Measurements from ENCODE around the gene RXFP1.

RXFP1 gene

DNA sequence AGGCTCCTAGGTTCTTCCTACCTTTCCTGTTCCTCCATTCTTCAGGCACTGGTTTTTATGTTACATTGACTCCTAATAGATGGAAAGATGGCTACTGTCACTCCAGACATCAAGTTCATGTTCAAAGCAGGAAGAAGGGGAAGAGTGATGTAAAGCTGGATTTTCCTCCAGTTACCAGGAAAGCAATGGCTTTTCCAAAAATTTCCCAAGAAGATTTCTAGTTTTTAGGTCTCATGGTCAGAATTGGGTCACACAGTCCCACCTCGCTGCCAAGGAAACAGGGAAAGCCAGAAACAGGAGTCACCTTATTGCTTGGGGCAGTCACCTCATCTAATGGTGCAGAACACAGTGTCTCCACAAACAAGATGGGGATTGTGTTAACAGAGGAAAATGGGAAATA, 21.5 kb downstream of the RXFP1 start:
- no peak for DNase-seq

- DNase-seq: no peak
Observed at GRCh38 chr4:158544141-158544540, 22.5 kb downstream of the RXFP1 start.

GRCh38 chr4:158553364-158553763, 31.7 kb downstream of the RXFP1 start:
- DNase-seq: no peak

GRCh38 chr4:158560284-158560683, 38.6 kb downstream of the RXFP1 start:
- DNase-seq: no peak

DNA sequence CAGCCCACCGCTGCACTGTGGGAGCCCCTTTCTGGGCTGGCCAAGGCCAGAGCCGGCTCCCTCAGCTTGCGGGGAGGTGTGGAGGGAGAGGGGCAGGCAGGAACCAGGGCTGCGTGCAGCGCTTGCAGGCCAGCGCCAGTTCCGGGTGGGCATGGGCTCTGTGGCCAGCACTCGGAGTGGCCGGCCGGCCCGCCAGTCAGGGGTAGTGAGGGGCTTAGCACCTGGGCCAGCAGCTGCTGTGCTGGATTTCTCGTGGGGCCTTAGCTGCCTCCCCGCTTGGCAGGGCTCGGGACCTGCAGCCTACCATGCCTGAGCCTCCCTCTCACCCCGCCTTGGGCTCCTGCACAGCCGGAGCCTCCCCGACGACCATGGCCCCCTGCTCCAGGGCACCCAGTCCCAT, 45.2 kb downstream of the RXFP1 start:
- no peak for DNase-seq

DNA sequence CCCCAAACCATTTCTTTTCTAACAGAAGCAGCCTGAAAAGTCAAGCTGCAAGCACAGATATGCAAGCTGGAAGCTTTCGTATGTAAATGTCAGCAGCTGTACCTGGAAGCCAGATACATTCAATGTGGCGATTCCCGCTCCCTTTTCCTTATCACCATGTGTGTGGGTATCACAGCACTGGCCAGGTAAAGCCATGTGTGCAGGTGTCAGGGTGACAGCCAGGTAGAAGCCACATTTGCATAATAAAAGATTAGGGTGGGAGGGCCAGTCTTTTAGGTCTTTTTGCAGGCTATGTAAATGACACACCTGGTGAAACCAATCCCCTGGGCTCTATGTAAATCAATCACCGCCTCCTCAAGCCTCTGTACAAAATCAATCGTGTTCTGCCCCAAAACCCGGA, 50.1 kb downstream of the RXFP1 start:
- no peak for DNase-seq

GRCh38 chr4:158572608-158573007, 50.9 kb downstream of the RXFP1 start:
- no peak for DNase-seq

DNA sequence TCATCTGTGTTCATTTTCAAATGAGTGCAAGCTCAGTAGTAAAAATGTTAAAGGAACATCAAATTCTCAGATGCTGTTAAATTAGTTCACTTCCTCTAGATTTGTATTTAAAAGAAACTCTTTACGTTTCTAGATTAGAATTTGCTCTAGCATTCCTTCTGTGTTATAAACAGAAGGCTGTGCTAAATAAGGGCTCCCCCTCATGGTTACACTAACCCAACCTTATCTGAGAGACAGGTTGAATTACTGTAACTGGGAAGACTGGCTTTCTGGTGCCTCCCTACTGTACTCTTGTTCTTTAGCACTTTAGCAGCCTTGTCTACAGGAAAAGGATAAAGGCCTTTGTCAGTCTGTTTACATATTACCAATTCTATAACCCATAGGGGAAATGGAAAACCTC, 56.8 kb downstream of the RXFP1 start:
- DNase-seq: no peak

GRCh38 chr4:158580064-158580463, 58.4 kb downstream of the RXFP1 start:
- no peak for DNase-seq

GRCh38 chr4:158581161-158581560, 59.5 kb downstream of the RXFP1 start:
- no peak for DNase-seq

GRCh38 chr4:158586881-158587280, 65.2 kb downstream of the RXFP1 start:
- DNase-seq: no peak

- no peak for DNase-seq
Observed at GRCh38 chr4:158588285-158588684, 66.6 kb downstream of the RXFP1 start.

DNA sequence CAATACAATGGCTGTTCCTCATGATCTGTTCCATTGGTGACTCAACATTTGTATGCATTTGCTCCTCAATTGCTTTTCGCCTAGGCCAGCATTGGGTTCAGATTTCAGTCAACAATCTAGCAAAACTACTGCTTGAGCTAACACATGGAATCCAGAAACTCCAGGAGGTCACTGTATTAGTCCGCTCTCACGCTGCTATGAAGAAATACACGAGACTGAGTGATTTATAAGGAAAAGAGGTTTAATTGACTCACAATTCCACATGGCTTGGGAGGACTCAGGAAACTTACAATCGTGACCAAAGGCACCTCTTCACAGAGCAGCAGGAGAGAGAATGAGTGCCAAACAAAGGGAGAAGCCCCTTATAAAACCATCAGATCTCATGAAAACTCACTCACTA, 67.1 kb downstream of the RXFP1 start:
- no peak for DNase-seq

DNA sequence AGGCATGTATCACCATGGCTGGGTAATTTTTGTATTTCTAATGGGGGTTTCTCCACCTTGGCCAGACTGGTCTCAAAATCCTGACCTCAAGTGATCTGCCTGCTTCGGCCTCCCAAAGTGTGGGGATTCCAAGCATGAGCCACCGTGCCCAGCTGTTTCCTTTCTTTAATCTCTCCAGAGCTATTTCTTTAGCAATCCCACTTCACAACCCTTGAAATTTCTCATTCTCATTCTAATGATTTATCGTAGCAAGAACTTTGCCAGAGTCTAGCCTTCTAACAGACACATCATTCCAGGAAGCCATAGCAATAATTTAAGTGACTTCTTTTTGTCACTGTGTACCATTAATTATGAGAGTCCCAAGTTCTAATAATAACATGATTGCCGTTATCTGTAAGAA, 68.6 kb downstream of the RXFP1 start:
- no peak for DNase-seq

GRCh38 chr4:158590824-158591223, 69.1 kb downstream of the RXFP1 start:
- no peak for DNase-seq

GRCh38 chr4:158597879-158598596, 76.4 kb downstream of the RXFP1 start:
- no peak for DNase-seq

DNA sequence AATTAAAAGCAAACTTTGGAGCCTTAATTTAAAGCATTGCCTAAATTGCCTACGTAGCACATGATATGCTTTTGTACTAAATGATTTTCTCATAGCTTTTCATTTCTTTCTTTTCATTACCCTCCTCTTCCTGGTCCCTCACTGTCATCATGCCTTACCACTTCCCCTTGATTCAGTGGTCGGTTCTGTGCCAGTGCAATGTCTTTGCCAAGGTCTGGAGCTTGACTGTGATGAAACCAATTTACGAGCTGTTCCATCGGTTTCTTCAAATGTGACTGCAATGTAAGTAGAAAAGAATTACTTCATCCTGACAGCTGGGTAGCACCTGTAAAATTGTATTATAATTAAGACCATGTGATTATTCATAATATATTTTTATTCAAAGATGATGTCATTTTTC, 77.5 kb downstream of the RXFP1 start:
- no peak for DNase-seq

GRCh38 chr4:158599765-158600498, 78.2 kb downstream of the RXFP1 start:
- no peak for DNase-seq

GRCh38 chr4:158604369-158604768, 82.7 kb downstream of the RXFP1 start:
- DNase-seq: no peak

GRCh38 chr4:158605393-158605792, 83.7 kb downstream of the RXFP1 start:
- DNase-seq: no peak

GRCh38 chr4:158606969-158607368, 85.3 kb downstream of the RXFP1 start:
- no peak for DNase-seq

DNA sequence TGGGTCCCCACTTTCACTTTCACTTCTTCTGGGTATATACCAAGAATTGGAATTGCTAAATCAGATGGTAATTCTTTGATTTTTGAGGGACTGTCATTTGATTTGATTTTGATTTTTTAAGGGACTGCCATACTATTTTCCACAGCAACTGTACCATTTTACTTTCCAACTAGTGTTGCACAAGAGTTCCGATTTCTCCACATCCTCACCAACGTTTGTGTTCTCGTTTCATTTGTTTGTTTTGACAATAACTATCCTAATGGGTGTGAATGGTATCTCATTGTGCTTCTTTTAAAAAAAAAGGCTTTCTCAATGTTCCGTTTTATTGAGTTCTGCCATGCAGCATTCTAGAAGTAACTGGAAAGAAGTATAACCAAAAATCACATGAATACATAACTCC, 87.4 kb downstream of the RXFP1 start:
- DNase-seq: no peak

DNA sequence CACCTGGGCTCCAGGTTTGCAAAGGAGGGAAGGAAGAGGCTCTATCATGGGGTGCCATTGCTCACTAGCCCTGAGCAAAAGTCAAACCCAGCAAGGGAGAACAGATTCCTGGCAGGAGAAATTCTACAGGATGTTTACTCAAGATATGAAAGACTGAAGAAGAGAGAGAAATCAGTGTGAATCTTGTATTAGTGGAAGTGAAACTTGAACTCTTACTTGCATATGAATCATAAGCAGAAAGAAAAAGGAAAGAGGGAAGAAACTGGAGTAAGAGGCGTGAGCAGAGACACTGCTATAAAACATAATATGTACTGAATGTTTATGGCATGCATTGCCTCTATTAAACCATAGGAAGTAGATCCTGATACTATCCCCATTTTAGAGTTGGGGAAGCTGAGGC, 89.1 kb downstream of the RXFP1 start:
- DNase-seq: no peak

DNA sequence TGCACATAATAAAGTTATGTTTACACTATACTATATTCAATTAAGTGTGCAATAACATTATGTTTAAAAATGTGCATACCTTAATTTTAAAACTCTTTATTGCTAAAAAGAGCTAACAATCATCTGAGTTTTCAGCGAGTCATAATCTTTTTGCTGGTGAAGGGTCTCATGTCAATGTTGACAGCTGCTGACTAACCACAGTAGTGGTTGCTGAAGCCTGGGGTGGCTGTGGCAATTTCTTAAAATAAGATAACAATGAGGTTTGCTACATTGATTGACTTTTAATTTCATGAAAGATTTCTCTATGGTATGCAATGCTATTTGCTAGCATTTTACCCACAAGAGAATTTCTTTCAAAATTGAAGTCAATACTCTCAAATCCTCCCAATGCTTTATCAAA, 91.4 kb downstream of the RXFP1 start:
- no peak for DNase-seq

GRCh38 chr4:158617956-158618355, 96.3 kb downstream of the RXFP1 start:
- no peak for DNase-seq

All from stimulated activated CD4-positive, alpha-beta T cell treated with anti-CD3 and anti-CD28 coated beads, Interleukin-4, amount 100 ng/mL, for 24 hours (primary cell).